Measurements from ENCODE around the gene PSMC4. TPM values are rescaled to one million over a fixed set of nuclear protein-coding genes. Genes with fewer than 3 reads are reported as not detected.

PSMC4 gene
- total RNA-seq (10 to 100 TPM; 53.1 to 56.3 TPM), polyA plus RNA-seq (100 to 1,000 TPM in 1 of 2 donors, 10 to 100 TPM in 1; 96.4 to 135 TPM)

GRCh38 chr19:39970675-39971379 is at the start of gene PSMC4:
TSS of gene PSMC4 (plus strand) at chr19:39971165. CDS start at chr19:39971203, 38 bp downstream.
- Histone ChIP-seq H3K36me3 (ENCODE audit: insufficient read depth, low read length) (peaks cover 22% of the 10 kb centered on the region), H3K4me1 (ENCODE audit: insufficient read depth, low read length) (peaks cover 43% of the 10 kb centered on the region), H3K27me3 (ENCODE audit: insufficient read depth, low read length) (no peaks in the 10 kb centered on the region), H3K27ac (ENCODE audit: low read depth, low read length) (peak within 1 kb of the TSS; percentile 94), H3K9me3 (ENCODE audit: control insufficient read depth in 1 of 2, low read length in 2 of 2) (no peaks in the 10 kb centered on the region), H3K4me3 (ENCODE audit: low read length in 2 of 2) (peak within 1 kb of the TSS; percentile 63 to 98)
- ChIA-PET CTCF (ENCODE audit: partially characterized antibody) (interaction anchor here (0.5 to 4.0 kb wide), 42 partner anchors 8 to 530 kb away, joined by 3 to 151 read pairs (median 5); partner anchors contain the start of genes DYRK1B, FBL, FCGBP and MAP3K10), POLR2A (ENCODE audit: partially characterized antibody) (interaction anchor here (0.5 to 4.7 kb wide), 35 partner anchors 8 to 1904 kb away, joined by 3 to 154 read pairs (median 8); partner anchors contain the start of genes DYRK1B, FBL, ZNF546 and ZNF780A)
- peak; percentile 98 to 99 (median 98) for DNase-seq
- no peaks in the 10 kb centered on the region for H3K9me3 Mint-ChIP-seq
- peaks cover 41 to 59% (median 50%) of the 10 kb centered on the region in 4 donors for H3K4me1 Mint-ChIP-seq
- H3K27me3 Mint-ChIP-seq = no peaks in the 10 kb centered on the region
- peak within 1 kb of the TSS; percentile 94 to 100 (median 96) for H3K4me3 Mint-ChIP-seq
- H3K36me3 Mint-ChIP-seq = peaks cover 21 to 40% of the 10 kb centered on the region in 2 donors
- peak within 1 kb of the TSS; percentile 91 to 100 (median 99) for H3K27ac Mint-ChIP-seq
- intact Hi-C loops (cut with micrococcal nuclease) = loop anchor here (1.0 to 5.0 kb wide), 10 partner anchors 18 to 314 kb away; partner anchors contain the start of genes AKT2, DYRK1B, MAP3K10 and ZNF780A

- ChIA-PET POLR2A (ENCODE audit: partially characterized antibody) (no interaction called here), CTCF (ENCODE audit: partially characterized antibody) (no interaction called here)
- H3K4me1 Mint-ChIP-seq = peaks cover 0 to 18% (median 9%) of the 10 kb centered on the region in 4 donors
- Histone ChIP-seq H3K4me3 (ENCODE audit: low read length in 2 of 2) (no peak overlapping the region), H3K9me3 (ENCODE audit: control insufficient read depth in 1 of 2, low read length in 2 of 2) (no peaks in the 10 kb centered on the region), H3K36me3 (ENCODE audit: insufficient read depth, low read length) (no peaks in the 10 kb centered on the region), H3K27ac (ENCODE audit: low read depth, low read length) (no peak overlapping the region), H3K27me3 (ENCODE audit: insufficient read depth, low read length) (no peaks in the 10 kb centered on the region), H3K4me1 (ENCODE audit: insufficient read depth, low read length) (no peaks in the 10 kb centered on the region)
- no peak overlapping the region for H3K27ac Mint-ChIP-seq
- H3K27me3 Mint-ChIP-seq = no peaks in the 10 kb centered on the region
- no peak overlapping the region for H3K4me3 Mint-ChIP-seq
- H3K36me3 Mint-ChIP-seq = peaks cover 12 to 14% of the 10 kb centered on the region in 2 donors
- DNase-seq = no peak
- intact Hi-C loops (cut with micrococcal nuclease) = no loop called here
- H3K9me3 Mint-ChIP-seq = no peaks in the 10 kb centered on the region
Measured at GRCh38 chr19:39923862-39924261, 47.1 kb upstream of the PSMC4 start.

- POLR2A ChIA-PET (ENCODE audit: partially characterized antibody) = interaction anchor here (1.0 kb wide), 1 partner anchor 44 kb away, joined by 3 read pairs; no protein-coding TSS in a partner anchor
- H3K27me3 ChIP-seq (ENCODE audit: insufficient read depth, low read length) = no peaks in the 10 kb centered on the region
- no peak overlapping the region for H3K4me3 Mint-ChIP-seq
- no peaks in the 10 kb centered on the region for H3K4me1 ChIP-seq (ENCODE audit: insufficient read depth, low read length)
- intact Hi-C loops (cut with micrococcal nuclease) = no loop called here
- CTCF ChIA-PET (ENCODE audit: partially characterized antibody) = interaction anchor here (9.4 kb wide), 1 partner anchor 45 kb away, joined by 58 read pairs; the partner anchor contains the start of gene PSMC4
- H3K9me3 ChIP-seq (ENCODE audit: control insufficient read depth in 1 of 2, low read length in 2 of 2) = no peaks in the 10 kb centered on the region
- no peaks in the 10 kb centered on the region for H3K9me3 Mint-ChIP-seq
- no peak overlapping the region for H3K27ac Mint-ChIP-seq
- no peaks in the 10 kb centered on the region for H3K36me3 ChIP-seq (ENCODE audit: insufficient read depth, low read length)
- H3K36me3 Mint-ChIP-seq = peaks cover 9 to 11% of the 10 kb centered on the region in 2 donors
- no peak overlapping the region for H3K27ac ChIP-seq (ENCODE audit: low read depth, low read length)
- H3K4me3 ChIP-seq (ENCODE audit: low read length in 2 of 2) = no peak overlapping the region
- H3K4me1 Mint-ChIP-seq = peaks cover 0 to 16% (median 6%) of the 10 kb centered on the region in 4 donors
- no peak for DNase-seq
- no peaks in the 10 kb centered on the region for H3K27me3 Mint-ChIP-seq
Measured at GRCh38 chr19:39924389-39924788, 46.6 kb upstream of the PSMC4 start.

- Histone ChIP-seq H3K27me3 (ENCODE audit: insufficient read depth, low read length) (no peaks in the 10 kb centered on the region), H3K27ac (ENCODE audit: low read depth, low read length) (no peak overlapping the region), H3K4me3 (ENCODE audit: low read length in 2 of 2) (no peak overlapping the region), H3K4me1 (ENCODE audit: insufficient read depth, low read length) (no peaks in the 10 kb centered on the region), H3K9me3 (ENCODE audit: control insufficient read depth in 1 of 2, low read length in 2 of 2) (no peaks in the 10 kb centered on the region), H3K36me3 (ENCODE audit: insufficient read depth, low read length) (no peaks in the 10 kb centered on the region)
- no peak overlapping the region for H3K4me3 Mint-ChIP-seq
- no peaks in the 10 kb centered on the region for H3K27me3 Mint-ChIP-seq
- ChIA-PET POLR2A (ENCODE audit: partially characterized antibody) (interaction anchor here (1.0 to 1.6 kb wide), 2 partner anchors 44 to 45 kb away, joined by 3 to 8 read pairs; partner anchors contain the start of gene PSMC4), CTCF (ENCODE audit: partially characterized antibody) (interaction anchor here (9.4 kb wide), 1 partner anchor 45 kb away, joined by 58 read pairs; the partner anchor contains the start of gene PSMC4)
- no peak overlapping the region for H3K27ac Mint-ChIP-seq
- DNase-seq = no peak
- H3K4me1 Mint-ChIP-seq = peaks cover 6 to 18% (median 9%) of the 10 kb centered on the region in 4 donors
- intact Hi-C loops (cut with micrococcal nuclease) = no loop called here
- H3K36me3 Mint-ChIP-seq = peaks cover 5% of the 10 kb centered on the region in 2 donors
- H3K9me3 Mint-ChIP-seq = no peaks in the 10 kb centered on the region
Measured at GRCh38 chr19:39924952-39925351, 46.0 kb upstream of the PSMC4 start.

- H3K4me3 Mint-ChIP-seq = no peak overlapping the region
- Histone ChIP-seq H3K36me3 (ENCODE audit: insufficient read depth, low read length) (no peaks in the 10 kb centered on the region), H3K27me3 (ENCODE audit: insufficient read depth, low read length) (no peaks in the 10 kb centered on the region), H3K27ac (ENCODE audit: low read depth, low read length) (no peak overlapping the region), H3K9me3 (ENCODE audit: control insufficient read depth in 1 of 2, low read length in 2 of 2) (no peaks in the 10 kb centered on the region), H3K4me1 (ENCODE audit: insufficient read depth, low read length) (no peaks in the 10 kb centered on the region), H3K4me3 (ENCODE audit: low read length in 2 of 2) (no peak overlapping the region)
- peak overlapping the region in 1 of 7 donors; percentile 53 for H3K27ac Mint-ChIP-seq
- no peaks in the 10 kb centered on the region for H3K9me3 Mint-ChIP-seq
- H3K4me1 Mint-ChIP-seq = peaks cover 10 to 18% (median 13%) of the 10 kb centered on the region in 4 donors
- CTCF ChIA-PET (ENCODE audit: partially characterized antibody) = interaction anchor here (9.4 kb wide), 1 partner anchor 44 kb away, joined by 58 read pairs; the partner anchor contains the start of gene PSMC4
- no peak for DNase-seq
- H3K36me3 Mint-ChIP-seq = peaks cover 4 to 5% of the 10 kb centered on the region in 2 donors
- no peaks in the 10 kb centered on the region for H3K27me3 Mint-ChIP-seq
- intact Hi-C loops (cut with micrococcal nuclease) = no loop called here
- POLR2A ChIA-PET (ENCODE audit: partially characterized antibody) = interaction anchor here (0.7 to 1.6 kb wide), 3 partner anchors 10 to 44 kb away, joined by 3 to 8 read pairs (median 4); partner anchors contain the start of gene PSMC4
Measured at GRCh38 chr19:39926170-39926760, 44.7 kb upstream of the PSMC4 start.

GRCh38 chr19:39927076-39927475 is 43.9 kb upstream of the PSMC4 start:
- ChIA-PET CTCF (ENCODE audit: partially characterized antibody) (interaction anchor here (9.4 kb wide), 1 partner anchor 43 kb away, joined by 58 read pairs; the partner anchor contains the start of gene PSMC4), POLR2A (ENCODE audit: partially characterized antibody) (interaction anchor here (1.0 kb wide), 1 partner anchor 9 kb away, joined by 4 read pairs; no protein-coding TSS in a partner anchor)
- no peaks in the 10 kb centered on the region for H3K9me3 ChIP-seq (ENCODE audit: control insufficient read depth in 1 of 2, low read length in 2 of 2)
- Mint-ChIP-seq H3K4me3 (no peak overlapping the region), H3K36me3 (peaks cover 4 to 8% of the 10 kb centered on the region in 2 donors), H3K27me3 (no peaks in the 10 kb centered on the region), H3K4me1 (peaks cover 10 to 24% (median 14%) of the 10 kb centered on the region in 4 donors), H3K27ac (no peak overlapping the region), H3K9me3 (no peaks in the 10 kb centered on the region)
- intact Hi-C loops (cut with micrococcal nuclease) = no loop called here
- DNase-seq = no peak
- no peaks in the 10 kb centered on the region for H3K36me3 ChIP-seq (ENCODE audit: insufficient read depth, low read length)
- H3K27ac ChIP-seq (ENCODE audit: low read depth, low read length) = no peak overlapping the region
- H3K4me1 ChIP-seq (ENCODE audit: insufficient read depth, low read length) = no peaks in the 10 kb centered on the region
- no peaks in the 10 kb centered on the region for H3K27me3 ChIP-seq (ENCODE audit: insufficient read depth, low read length)
- H3K4me3 ChIP-seq (ENCODE audit: low read length in 2 of 2) = no peak overlapping the region
